Measurements from ENCODE around the gene CDH20. TPM values are rescaled to one million over a fixed set of nuclear protein-coding genes. Genes with fewer than 3 reads are reported as not detected.

CDH20 gene
- total RNA-seq, 1 donor from 2014 or later = 0.63 TPM

DNA sequence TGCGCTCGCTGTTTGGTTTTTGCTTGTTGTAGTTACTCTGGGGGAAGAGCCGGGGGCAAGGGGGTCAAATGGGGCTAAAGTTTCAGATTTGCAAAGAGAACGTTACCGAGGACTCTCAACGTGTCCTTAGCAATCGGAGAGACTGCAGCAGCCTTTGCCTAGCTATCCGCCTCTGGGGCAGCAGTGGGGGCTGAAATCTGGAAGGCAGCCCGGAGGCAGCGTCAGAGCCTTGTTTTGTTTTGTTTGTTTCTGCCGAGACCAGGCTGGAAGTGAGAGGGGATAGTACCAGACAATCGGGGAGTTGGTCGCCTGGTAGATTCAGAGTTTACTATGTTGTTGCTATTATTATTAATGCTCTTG is 1.2 kb downstream of the CDH20 start:
- Mint-ChIP-seq H3K9me3 (no peaks in the 10 kb centered on the region), H3K4me1 (peaks cover 19% of the 10 kb centered on the region), H3K27me3 (ENCODE audit: low read depth) (peaks cover 56% of the 10 kb centered on the region), H3K27ac (ENCODE audit: unreplicated experiment) (no peak overlapping the region), H3K36me3 (ENCODE audit: low read depth) (no peaks in the 10 kb centered on the region), H3K4me3 (peak overlapping the region; percentile 88)
- DNase-seq (ENCODE audit: low read depth, low spot score) = no peak
- TF ChIP-seq, protein P1, sequence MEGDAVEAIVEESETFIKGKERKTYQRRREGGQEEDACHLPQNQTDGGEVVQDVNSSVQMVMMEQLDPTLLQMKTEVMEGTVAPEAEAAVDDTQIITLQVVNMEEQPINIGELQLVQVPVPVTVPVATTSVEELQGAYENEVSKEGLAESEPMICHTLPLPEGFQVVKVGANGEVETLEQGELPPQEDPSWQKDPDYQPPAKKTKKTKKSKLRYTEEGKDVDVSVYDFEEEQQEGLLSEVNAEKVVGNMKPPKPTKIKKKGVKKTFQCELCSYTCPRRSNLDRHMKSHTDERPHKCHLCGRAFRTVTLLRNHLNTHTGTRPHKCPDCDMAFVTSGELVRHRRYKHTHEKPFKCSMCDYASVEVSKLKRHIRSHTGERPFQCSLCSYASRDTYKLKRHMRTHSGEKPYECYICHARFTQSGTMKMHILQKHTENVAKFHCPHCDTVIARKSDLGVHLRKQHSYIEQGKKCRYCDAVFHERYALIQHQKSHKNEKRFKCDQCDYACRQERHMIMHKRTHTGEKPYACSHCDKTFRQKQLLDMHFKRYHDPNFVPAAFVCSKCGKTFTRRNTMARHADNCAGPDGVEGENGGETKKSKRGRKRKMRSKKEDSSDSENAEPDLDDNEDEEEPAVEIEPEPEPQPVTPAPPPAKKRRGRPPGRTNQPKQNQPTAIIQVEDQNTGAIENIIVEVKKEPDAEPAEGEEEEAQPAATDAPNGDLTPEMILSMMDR (conservative IDR thresholded peaks at IDR 0.05) = no peak

DNA sequence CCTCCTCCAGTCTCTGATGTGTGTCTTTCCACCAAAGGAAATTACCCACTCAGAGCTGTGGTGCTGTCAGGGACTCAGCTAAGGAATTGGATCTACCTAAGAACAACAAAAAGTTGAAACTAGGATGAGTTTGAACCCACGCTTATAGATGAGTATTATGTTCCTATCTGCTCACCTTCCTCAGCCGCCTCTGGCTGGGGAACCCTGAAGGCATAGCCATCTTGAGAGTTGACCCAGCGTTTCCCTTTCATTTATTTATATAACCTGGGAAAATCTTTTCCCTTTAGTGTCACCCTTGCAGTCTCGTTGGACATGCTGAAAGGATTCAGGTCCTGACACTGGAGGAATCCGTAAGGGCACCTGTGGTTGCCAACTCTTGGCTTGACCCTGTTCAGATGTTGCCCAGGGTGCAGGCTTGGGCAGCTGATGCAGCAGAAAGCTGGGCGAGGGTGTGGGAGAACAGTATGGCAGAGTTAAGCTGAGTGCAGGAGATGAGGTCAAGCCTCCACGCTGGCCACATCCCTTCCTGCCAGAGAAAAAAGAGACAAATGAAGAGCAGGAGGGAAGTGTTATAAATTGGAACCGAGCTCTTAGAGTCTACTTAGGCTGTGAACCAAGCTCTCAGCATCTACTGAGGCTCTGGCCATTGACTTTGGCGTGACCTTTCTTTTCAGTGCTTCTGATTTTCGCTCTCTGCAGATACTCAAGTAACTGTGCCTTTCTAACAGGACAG is 1.9 kb downstream of the CDH20 start:
- Mint-ChIP-seq H3K4me3 (peak overlapping the region; percentile 88), H3K27ac (ENCODE audit: unreplicated experiment) (no peak overlapping the region), H3K27me3 (ENCODE audit: low read depth) (peaks cover 55% of the 10 kb centered on the region), H3K36me3 (ENCODE audit: low read depth) (no peaks in the 10 kb centered on the region), H3K9me3 (no peaks in the 10 kb centered on the region), H3K4me1 (peaks cover 19% of the 10 kb centered on the region)
- TF ChIP-seq, protein P1 (conservative IDR thresholded peaks at IDR 0.05) = no peak
- DNase-seq (ENCODE audit: low read depth, low spot score) = no peak

DNA sequence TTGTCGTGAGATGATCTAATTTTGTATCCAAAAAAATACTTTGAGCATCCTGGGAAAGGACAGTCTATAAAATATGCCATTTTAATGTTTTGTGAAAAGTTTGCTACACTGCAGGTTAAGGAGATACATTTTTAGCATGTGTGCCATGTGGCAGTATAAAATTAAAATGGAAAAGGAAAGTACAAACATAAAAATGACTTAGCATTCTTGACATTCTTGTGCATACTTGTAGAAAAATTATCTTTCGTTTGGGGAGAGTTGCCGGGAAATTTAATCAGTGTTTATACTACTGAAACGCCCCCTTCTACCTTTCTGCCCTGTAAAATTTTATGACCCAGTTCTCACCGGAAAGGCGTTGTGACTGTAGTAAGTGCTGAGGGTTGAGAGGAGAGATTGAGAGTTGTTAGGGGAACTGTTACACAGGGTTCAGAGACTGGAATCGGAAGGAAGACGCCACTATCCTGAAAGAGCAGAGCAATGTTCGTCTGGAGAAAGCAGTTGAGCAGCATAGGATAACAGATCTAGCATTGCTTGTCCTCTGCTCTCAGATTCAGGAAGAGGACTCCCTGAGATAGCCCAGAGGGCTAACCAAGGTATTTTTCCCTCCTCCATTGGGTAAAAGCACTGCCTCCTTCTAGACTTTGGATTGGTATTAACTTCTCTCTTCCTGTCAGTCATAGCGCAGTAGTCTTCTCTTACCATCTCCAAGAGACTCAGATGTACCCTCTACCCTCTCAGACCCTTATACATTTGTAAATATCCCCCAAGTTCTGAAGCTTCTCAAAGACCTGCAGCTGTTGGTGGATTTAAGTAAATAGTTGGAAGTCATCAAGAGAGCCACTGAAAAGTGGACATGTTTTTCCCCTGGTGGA is 2.7 kb downstream of the CDH20 start:
- no peak for DNase-seq (ENCODE audit: low read depth, low spot score)
- Mint-ChIP-seq H3K4me1 (peaks cover 19% of the 10 kb centered on the region), H3K9me3 (no peaks in the 10 kb centered on the region), H3K27me3 (ENCODE audit: low read depth) (peaks cover 55% of the 10 kb centered on the region), H3K27ac (ENCODE audit: unreplicated experiment) (no peak overlapping the region), H3K4me3 (peak overlapping the region; percentile 48), H3K36me3 (ENCODE audit: low read depth) (no peaks in the 10 kb centered on the region)
- TF ChIP-seq, protein P1 (conservative IDR thresholded peaks at IDR 0.05) = no peak

DNA sequence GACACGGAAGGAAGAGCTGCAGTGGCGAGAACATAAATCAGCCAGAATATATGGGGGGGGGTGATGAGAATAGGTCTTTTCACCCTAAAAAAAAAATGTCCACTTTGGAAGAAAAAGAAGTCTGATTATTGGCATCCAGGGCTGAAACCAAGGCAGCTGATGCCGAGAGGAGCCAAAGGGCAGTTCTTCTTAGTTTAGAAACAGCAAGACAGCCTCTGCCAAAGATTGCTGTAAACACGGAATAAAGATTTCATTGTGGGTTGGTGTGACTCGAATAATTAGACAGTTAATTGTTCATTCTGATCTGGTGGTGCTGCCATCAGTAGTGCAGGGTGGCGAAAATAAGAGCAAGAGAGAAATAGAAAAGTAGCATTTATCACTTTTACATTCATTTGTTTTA is 3.5 kb downstream of the CDH20 start:
- TF ChIP-seq, protein P1 (conservative IDR thresholded peaks at IDR 0.05) = no peak
- peaks cover 19% of the 10 kb centered on the region for H3K4me1 Mint-ChIP-seq
- H3K9me3 Mint-ChIP-seq = no peaks in the 10 kb centered on the region
- H3K36me3 Mint-ChIP-seq (ENCODE audit: low read depth) = no peaks in the 10 kb centered on the region
- peaks cover 50% of the 10 kb centered on the region for H3K27me3 Mint-ChIP-seq (ENCODE audit: low read depth)
- no peak overlapping the region for H3K27ac Mint-ChIP-seq (ENCODE audit: unreplicated experiment)
- no peak overlapping the region for H3K4me3 Mint-ChIP-seq
- DNase-seq (ENCODE audit: low read depth, low spot score) = no peak

DNA sequence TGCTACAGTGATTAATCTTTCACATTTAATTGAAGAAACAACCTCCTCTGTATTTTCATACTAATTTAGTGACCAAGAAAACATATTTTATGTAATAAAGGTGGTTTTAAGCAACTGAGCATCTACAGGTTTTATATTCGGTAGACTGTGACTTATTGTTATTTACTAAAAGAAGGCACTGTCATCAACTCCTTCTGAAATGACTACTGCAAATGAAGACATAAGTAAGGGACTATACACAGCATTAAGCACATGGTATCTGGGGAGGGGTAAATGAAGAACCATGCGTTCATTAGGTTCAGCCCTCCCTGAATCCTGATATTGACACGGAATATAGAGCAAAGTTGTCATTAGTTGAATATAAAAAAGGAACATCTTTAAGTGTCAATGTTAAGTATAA is 4.3 kb downstream of the CDH20 start:
- Mint-ChIP-seq H3K4me1 (peaks cover 19% of the 10 kb centered on the region), H3K4me3 (no peak overlapping the region)

More for the DNA sequence above, 4.3 kb downstream of the CDH20 start:
- Mint-ChIP-seq H3K36me3 (ENCODE audit: low read depth) (no peaks in the 10 kb centered on the region), H3K27me3 (ENCODE audit: low read depth) (peaks cover 45% of the 10 kb centered on the region), H3K27ac (ENCODE audit: unreplicated experiment) (no peak overlapping the region), H3K9me3 (no peaks in the 10 kb centered on the region)
- no peak for DNase-seq (ENCODE audit: low read depth, low spot score)
- TF ChIP-seq, protein P1 (conservative IDR thresholded peaks at IDR 0.05) = no peak

All from neural crest cell (in vitro differentiated cells).